G401 (cell line): ENCODE data around the gene CWC25. TPM values are rescaled to one million over a fixed set of nuclear protein-coding genes. Genes with fewer than 3 reads are reported as not detected.
A peak's percentile ranks its signal among the peaks of the same experiment; 100 is the strongest.

Experiments
- DNase-seq: peaks from one replicate; pipeline ENCODE4 v3.0.0-alpha.2; 2015; ENCODE audit warnings: low spot score
- in situ Hi-C: cut with HindIII; loops from 2 replicates; pipeline ENCODE4 v1.10.0; 2016; ENCODE audit warnings: low sequenced_read_pairs, mixed read lengths
- total RNA-seq: library from RNA; depleted of rRNA; stranded (reverse); fragments of >200 nt; shearing (Covaris generic); gene quantifications from 2 replicates; pipeline ENCODE4 v1.2.3, GENCODE V29; 2014

CWC25 gene
- total RNA-seq, 1 experiment from 2014 or later, result 19.9 TPM

GRCh38 chr17:38853292-38854219 lies 28.4 kb upstream of the CWC25 start, which contains the start of gene RPL23:
Gene RPL23, minus strand, starts transcription at chr17:38853721. Its CDS starts 11 bp downstream, at chr17:38853710.
- DNase-seq, result peak; percentile 97
- in situ Hi-C loops, result no loop called here

- no peak for DNase-seq
- in situ Hi-C loops, result no loop called here
Measured at GRCh38 chr17:38852771-38853291, 27.7 kb upstream of the CWC25 start.

- in situ Hi-C loops, result no loop called here
- DNase-seq, result no peak
Measured at GRCh38 chr17:38851434-38851833, 26.3 kb upstream of the CWC25 start.

- no peak for DNase-seq
- in situ Hi-C loops, result no loop called here
Measured at GRCh38 chr17:38850374-38850773, 25.3 kb upstream of the CWC25 start.

- no peak for DNase-seq
- in situ Hi-C loops, result no loop called here
Measured at GRCh38 chr17:38848939-38849605, 24.0 kb upstream of the CWC25 start.

- no peak for DNase-seq
- in situ Hi-C loops, result no loop called here
Measured at GRCh38 chr17:38848557-38848891, 23.4 kb upstream of the CWC25 start.

GRCh38 chr17:38844261-38844757 lies 19.2 kb upstream of the CWC25 start:
- no peak for DNase-seq

GRCh38 chr17:38825762-38826247 lies 684 bp upstream of the CWC25 start:
- in situ Hi-C loops, result loop anchor here (10.0 kb wide), 1 partner anchor 69 kb away; no protein-coding TSS in a partner anchor

More at GRCh38 chr17:38844261-38844757, 19.2 kb upstream of the CWC25 start:
- in situ Hi-C loops, result no loop called here

GRCh38 chr17:38815576-38816193 lies 9.4 kb downstream of the CWC25 start:
- in situ Hi-C loops, result no loop called here
- DNase-seq, result no peak

More at GRCh38 chr17:38825762-38826247, 684 bp upstream of the CWC25 start:
- DNase-seq, result no peak

- in situ Hi-C loops, result no loop called here
- DNase-seq, result no peak
Measured at GRCh38 chr17:38809828-38810227, 15.3 kb downstream of the CWC25 start.

- in situ Hi-C loops, result no loop called here
- DNase-seq, result no peak
Measured at GRCh38 chr17:38800237-38800760, 24.8 kb downstream of the CWC25 start.

- in situ Hi-C loops, result no loop called here
- DNase-seq, result peak; percentile 99
Measured at GRCh38 chr17:38799501-38800236, 25.5 kb downstream of the CWC25 start, which contains the start of gene PIP4K2B. Gene PIP4K2B, minus strand, starts transcription at chr17:38799556. Its CDS starts 132 bp downstream, at chr17:38799424.

GRCh38 chr17:38798614-38799500 lies 26.3 kb downstream of the CWC25 start:
- in situ Hi-C loops, result no loop called here
- peak; percentile 52 for DNase-seq

GRCh38 chr17:38797828-38798227 lies 27.3 kb downstream of the CWC25 start:
- DNase-seq, result no peak
- in situ Hi-C loops, result no loop called here

GRCh38 chr17:38797158-38797490 lies 28.0 kb downstream of the CWC25 start:
- no peak for DNase-seq
- in situ Hi-C loops, result no loop called here

- in situ Hi-C loops, result no loop called here
- DNase-seq, result no peak
Measured at GRCh38 chr17:38796451-38797157, 28.5 kb downstream of the CWC25 start.

- no peak for DNase-seq
- in situ Hi-C loops, result no loop called here
Measured at GRCh38 chr17:38794221-38794620, 30.9 kb downstream of the CWC25 start.
